AG04449 (cell line): ENCODE data around the gene EP300.
"Not testable (repeated sequence)": the region's sequence is repeated elsewhere in the genome, so short reads cannot be mapped to it uniquely, and the experiment has no call there.

Source experiments
- CTCF ChIA-PET: fragments of 350-600 bp; formaldehyde crosslinking; extraction: SDS; loops from one replicate; lab custom pipeline; 2021; ENCODE audit warnings: antibody characterized with exemption; lab: Yijun Ruan, JAX
- POLR2A ChIA-PET: fragments of 400-600, 350-600 bp; formaldehyde crosslinking; extraction: SDS; loops from one replicate; lab custom pipeline; 2020; ENCODE audit warnings: antibody characterized with exemption, inconsistent platforms; lab: Yijun Ruan, JAX
- DNase-seq: peaks from one replicate; pipeline ENCODE4 v3.0.0-alpha.2; 2010; ENCODE audit warnings: low read depth, low spot score
- H3K4me3 ChIP-seq: 2 replicates; pipeline ENCODE4 v1.5.1; 2011; ENCODE audit warnings: low read depth, mild to moderate bottlenecking, control low read depth, low read length
- CTCF ChIP-seq: IDR thresholded peaks from one replicate; pipeline ENCODE4 v1.5.1; 2011; ENCODE audit warnings: mild to moderate bottlenecking, moderate library complexity, low read length, control low read depth, inconsistent platforms; ENCODE audit not compliant: insufficient read depth; ENCODE audit errors: missing control alignments

The EP300 gene

GRCh38 chr22:41171996-41172395, 79.6 kb downstream of the EP300 start:
- ChIA-PET CTCF (interaction anchor here (0.7 to 1.9 kb wide), 3 partner anchors 9 to 249 kb away, joined by 3 to 8 read pairs (median 3); no protein-coding TSS in a partner anchor), POLR2A (no interaction called here)
- no peak overlapping the region for H3K4me3 ChIP-seq
- no peak for DNase-seq
- no peak for TF ChIP-seq CTCF

DNA sequence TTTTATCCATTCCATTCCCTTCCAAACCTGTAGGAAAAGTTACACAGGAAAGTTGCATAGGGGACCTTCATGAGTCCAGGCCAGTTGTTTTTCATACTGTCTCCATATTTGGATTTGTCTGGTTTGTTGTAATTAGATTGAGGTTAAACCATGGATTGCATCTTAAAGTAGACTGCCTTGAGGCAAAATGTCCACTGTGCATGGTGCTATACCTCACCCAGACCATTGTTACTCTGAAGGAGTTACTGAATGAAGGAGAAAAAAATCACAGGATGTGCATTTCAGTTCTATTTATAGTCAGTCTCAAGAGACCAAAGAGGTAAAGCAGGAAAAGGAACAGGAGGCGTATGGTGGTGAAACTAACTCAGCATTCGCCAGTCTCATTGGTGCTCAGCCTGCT, 83.2 kb downstream of the EP300 start:
- TF ChIP-seq CTCF, result no peak
- no peak for DNase-seq
- ChIA-PET POLR2A (no interaction called here), CTCF (no interaction called here)
- H3K4me3 ChIP-seq, result no peak overlapping the region

- CTCF ChIA-PET, result interaction anchor here (1.1 kb wide), 1 partner anchor 255 kb away, joined by 3 read pairs; no protein-coding TSS in a partner anchor
- TF ChIP-seq CTCF, result no peak
- no peak overlapping the region for H3K4me3 ChIP-seq
- DNase-seq, result no peak
- POLR2A ChIA-PET, result interaction anchor here (0.9 kb wide), 1 partner anchor 18 kb away, joined by 3 read pairs; no protein-coding TSS in a partner anchor
These were observed 84.7 kb downstream of the EP300 start for GRCh38 chr22:41177040-41177621.

- no peak for TF ChIP-seq CTCF
- POLR2A ChIA-PET, result no interaction called here
- CTCF ChIA-PET, result interaction anchor here (1.1 kb wide), 1 partner anchor 255 kb away, joined by 3 read pairs; no protein-coding TSS in a partner anchor
- H3K4me3 ChIP-seq, result no peak overlapping the region
- no peak for DNase-seq
These were observed 85.4 kb downstream of the EP300 start for GRCh38 chr22:41177622-41178424.

- no peak overlapping the region for H3K4me3 ChIP-seq
- CTCF ChIA-PET, result no interaction called here
- POLR2A ChIA-PET, result no interaction called here
- no peak for DNase-seq
- TF ChIP-seq CTCF, result no peak
These were observed 86.1 kb downstream of the EP300 start for GRCh38 chr22:41178425-41178975.

DNA sequence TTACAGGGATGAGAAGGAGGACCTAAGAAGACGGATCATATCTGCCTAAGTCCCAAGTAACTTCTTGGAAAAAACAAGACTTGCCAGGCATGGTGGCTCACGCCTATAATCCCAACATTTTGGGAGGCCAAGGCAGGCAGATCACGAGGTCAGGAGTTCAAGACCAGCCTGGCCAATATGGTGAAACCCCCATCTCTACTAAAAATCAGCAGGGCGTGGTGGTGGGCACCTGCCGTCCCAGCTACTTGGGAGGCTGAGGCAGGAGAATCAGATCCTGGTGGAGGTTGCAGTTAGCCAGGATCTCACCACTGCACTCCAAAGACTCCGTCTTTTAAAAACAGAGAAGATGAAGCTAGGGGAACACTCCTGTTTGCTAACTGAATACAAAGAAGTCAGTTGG, 88.0 kb downstream of the EP300 start:
- DNase-seq, H3K4me3 ChIP-seq, POLR2A ChIA-PET: not testable (repeated sequence)
- CTCF ChIA-PET, result interaction anchor here (1.6 to 2.5 kb wide), 2 partner anchors 257 to 338 kb away, joined by 7 to 8 read pairs; no protein-coding TSS in a partner anchor
